Measurements from ENCODE around the gene PRDM16.

The PRDM16 gene

GRCh38 chr1:3054474-3054873 lies 14.5 kb upstream of the PRDM16 start:
- no peak overlapping the region for H3K4me3 Mint-ChIP-seq
- H3K9me3 Mint-ChIP-seq: peaks cover 10% of the 10 kb centered on the region
- peaks cover 3% of the 10 kb centered on the region for H3K27me3 Mint-ChIP-seq
- no peaks in the 10 kb centered on the region for H3K36me3 Mint-ChIP-seq (ENCODE audit: low read depth)
- no peaks in the 10 kb centered on the region for H3K4me1 Mint-ChIP-seq (ENCODE audit: low read depth)
- H3K27ac Mint-ChIP-seq: no peak overlapping the region
- intact Hi-C loops (cut with micrococcal nuclease): no loop called here

- H3K27ac Mint-ChIP-seq: no peak overlapping the region
- H3K4me3 Mint-ChIP-seq: no peak overlapping the region
- peaks cover 10% of the 10 kb centered on the region for H3K9me3 Mint-ChIP-seq
- peaks cover 2% of the 10 kb centered on the region for H3K27me3 Mint-ChIP-seq
- H3K4me1 Mint-ChIP-seq (ENCODE audit: low read depth): no peaks in the 10 kb centered on the region
- no peaks in the 10 kb centered on the region for H3K36me3 Mint-ChIP-seq (ENCODE audit: low read depth)
- intact Hi-C loops (cut with micrococcal nuclease): no loop called here
These were observed 14.0 kb upstream of the PRDM16 start for GRCh38 chr1:3055051-3055450.

GRCh38 chr1:3056641-3057040 lies 12.4 kb upstream of the PRDM16 start:
- Mint-ChIP-seq H3K4me1 (ENCODE audit: low read depth) (no peaks in the 10 kb centered on the region), H3K9me3 (peaks cover 8% of the 10 kb centered on the region), H3K27ac (no peak overlapping the region), H3K4me3 (no peak overlapping the region), H3K27me3 (peaks cover 3% of the 10 kb centered on the region), H3K36me3 (ENCODE audit: low read depth) (no peaks in the 10 kb centered on the region)
- intact Hi-C loops (cut with micrococcal nuclease): no loop called here

- H3K27ac Mint-ChIP-seq: no peak overlapping the region
- no peaks in the 10 kb centered on the region for H3K4me1 Mint-ChIP-seq (ENCODE audit: low read depth)
- H3K27me3 Mint-ChIP-seq: peaks cover 3% of the 10 kb centered on the region
- no peak overlapping the region for H3K4me3 Mint-ChIP-seq
- no peaks in the 10 kb centered on the region for H3K9me3 Mint-ChIP-seq
- intact Hi-C loops (cut with micrococcal nuclease): no loop called here
- no peaks in the 10 kb centered on the region for H3K36me3 Mint-ChIP-seq (ENCODE audit: low read depth)
These were observed 10.6 kb upstream of the PRDM16 start for GRCh38 chr1:3058263-3059030.

GRCh38 chr1:3060127-3060526 lies 8.9 kb upstream of the PRDM16 start:
- intact Hi-C loops (cut with micrococcal nuclease): no loop called here
- no peaks in the 10 kb centered on the region for H3K4me1 Mint-ChIP-seq (ENCODE audit: low read depth)
- no peak overlapping the region for H3K4me3 Mint-ChIP-seq
- H3K36me3 Mint-ChIP-seq (ENCODE audit: low read depth): no peaks in the 10 kb centered on the region
- H3K9me3 Mint-ChIP-seq: no peaks in the 10 kb centered on the region
- H3K27me3 Mint-ChIP-seq: peaks cover 3% of the 10 kb centered on the region
- H3K27ac Mint-ChIP-seq: no peak overlapping the region

- Mint-ChIP-seq H3K9me3 (no peaks in the 10 kb centered on the region), H3K4me3 (no peak overlapping the region), H3K4me1 (ENCODE audit: low read depth) (no peaks in the 10 kb centered on the region), H3K27ac (no peak overlapping the region), H3K27me3 (peaks cover 7% of the 10 kb centered on the region), H3K36me3 (ENCODE audit: low read depth) (no peaks in the 10 kb centered on the region)
- intact Hi-C loops (cut with micrococcal nuclease): no loop called here
These were observed 8.1 kb upstream of the PRDM16 start for GRCh38 chr1:3060601-3061551.

- Mint-ChIP-seq H3K4me3 (no peak overlapping the region), H3K4me1 (ENCODE audit: low read depth) (no peaks in the 10 kb centered on the region), H3K36me3 (ENCODE audit: low read depth) (no peaks in the 10 kb centered on the region), H3K9me3 (no peaks in the 10 kb centered on the region), H3K27me3 (peaks cover 14% of the 10 kb centered on the region), H3K27ac (no peak overlapping the region)
- intact Hi-C loops (cut with micrococcal nuclease): no loop called here
These were observed 7.4 kb upstream of the PRDM16 start for GRCh38 chr1:3061566-3061965.

GRCh38 chr1:3061981-3062615 lies 6.9 kb upstream of the PRDM16 start:
- Mint-ChIP-seq H3K27ac (no peak overlapping the region), H3K9me3 (no peaks in the 10 kb centered on the region), H3K4me1 (ENCODE audit: low read depth) (no peaks in the 10 kb centered on the region), H3K27me3 (peaks cover 19% of the 10 kb centered on the region), H3K36me3 (ENCODE audit: low read depth) (no peaks in the 10 kb centered on the region), H3K4me3 (no peak overlapping the region)
- intact Hi-C loops (cut with micrococcal nuclease): no loop called here

- H3K36me3 Mint-ChIP-seq (ENCODE audit: low read depth): no peaks in the 10 kb centered on the region
These were observed 6.2 kb upstream of the PRDM16 start for GRCh38 chr1:3062616-3063378.

GRCh38 chr1:3063379-3064295 lies 5.4 kb upstream of the PRDM16 start:
- no peak overlapping the region for H3K4me3 Mint-ChIP-seq

More at GRCh38 chr1:3062616-3063378, 6.2 kb upstream of the PRDM16 start:
- Mint-ChIP-seq H3K4me1 (ENCODE audit: low read depth) (no peaks in the 10 kb centered on the region), H3K27ac (no peak overlapping the region), H3K27me3 (peaks cover 26% of the 10 kb centered on the region), H3K4me3 (no peak overlapping the region), H3K9me3 (no peaks in the 10 kb centered on the region)
- intact Hi-C loops (cut with micrococcal nuclease): no loop called here

GRCh38 chr1:3064296-3064850 lies 4.6 kb upstream of the PRDM16 start:
- Mint-ChIP-seq H3K4me3 (no peak overlapping the region), H3K9me3 (no peaks in the 10 kb centered on the region), H3K36me3 (ENCODE audit: low read depth) (no peaks in the 10 kb centered on the region), H3K4me1 (ENCODE audit: low read depth) (no peaks in the 10 kb centered on the region), H3K27ac (no peak overlapping the region), H3K27me3 (peaks cover 34% of the 10 kb centered on the region)
- intact Hi-C loops (cut with micrococcal nuclease): no loop called here

More at GRCh38 chr1:3063379-3064295, 5.4 kb upstream of the PRDM16 start:
- Mint-ChIP-seq H3K36me3 (ENCODE audit: low read depth) (no peaks in the 10 kb centered on the region), H3K27me3 (peaks cover 30% of the 10 kb centered on the region), H3K9me3 (no peaks in the 10 kb centered on the region), H3K27ac (no peak overlapping the region), H3K4me1 (ENCODE audit: low read depth) (no peaks in the 10 kb centered on the region)
- intact Hi-C loops (cut with micrococcal nuclease): no loop called here

- H3K4me1 Mint-ChIP-seq (ENCODE audit: low read depth): no peaks in the 10 kb centered on the region
- H3K4me3 Mint-ChIP-seq: no peak overlapping the region
- H3K27ac Mint-ChIP-seq: no peak overlapping the region
- H3K9me3 Mint-ChIP-seq: no peaks in the 10 kb centered on the region
- H3K27me3 Mint-ChIP-seq: peaks cover 36% of the 10 kb centered on the region
- H3K36me3 Mint-ChIP-seq (ENCODE audit: low read depth): no peaks in the 10 kb centered on the region
- intact Hi-C loops (cut with micrococcal nuclease): no loop called here
These were observed 4.1 kb upstream of the PRDM16 start for GRCh38 chr1:3064901-3065300.

Data from dendritic cell treated with granulocyte-macrophage colony-stimulating factor and Interleukin-4, amounts not matched to agents 40 ng/mL and 50 ng/mL, for 4 days (primary cell).